ENCODE measurements around the gene MCC. TPM values are rescaled to one million over a fixed set of nuclear protein-coding genes. Genes with fewer than 3 reads are reported as not detected.

Gene MCC
- total and polyA plus RNA-seq, 2 experiments from 2014 or later = 3.4 to 8.8 TPM

- TF ChIP-seq EZH2 (IDR thresholded peaks at IDR 0.05; ENCODE audit: insufficient read depth, poor library complexity, severe bottlenecking) (no peak), EZH2phosphoT487 (IDR thresholded peaks at IDR 0.05; ENCODE audit: insufficient read depth, low read depth) (no peak)
- H3K9ac ChIP-seq = no peak overlapping the region
- H2AFZ ChIP-seq = no peak overlapping the region
- in situ Hi-C loops (cut with MboI) = no loop called here
- no peak overlapping the region for H3K4me2 ChIP-seq (ENCODE audit: unreplicated experiment)
- H3K9me3 ChIP-seq (ENCODE audit: low read depth) = no peaks in the 10 kb centered on the region
- H3K27me3 ChIP-seq (replicated peaks; ENCODE audit: insufficient read depth) = no peaks in the 10 kb centered on the region
- no peaks in the 10 kb centered on the region for H3K36me3 ChIP-seq (ENCODE audit: low read depth)
- 88% methylated on average over 10 of the region's 10 CpGs for WGBS, 2 experiments (ENCODE audit: low coverage in 1 of 2, low lambda C conversion rate in 2 of 2, missing lambda C conversion rate in 2 of 2)
- no peaks in the 10 kb centered on the region for H3K9me2 ChIP-seq (ENCODE audit: insufficient read depth)
- H4K20me1 ChIP-seq (ENCODE audit: insufficient read depth) = no peaks in the 10 kb centered on the region
- no peaks in the 10 kb centered on the region for H3K79me2 ChIP-seq (ENCODE audit: insufficient read depth)
- peaks cover 23% of the 10 kb centered on the region for H3K4me1 ChIP-seq (ENCODE audit: insufficient read depth)
- peak; percentile 57 for DNase-seq
- no peak overlapping the region for H3K4me3 ChIP-seq
- no peak overlapping the region for H3K27ac ChIP-seq
- H3F3A ChIP-seq (ENCODE audit: insufficient read depth) = peaks cover 10% of the 10 kb centered on the region
Measured at GRCh38 chr5:113052041-113052795, 436.0 kb downstream of the MCC start.

- Histone ChIP-seq H3K36me3 (ENCODE audit: low read depth) (no peaks in the 10 kb centered on the region), H3K9ac (no peak overlapping the region), H2AFZ (no peak overlapping the region), H3F3A (ENCODE audit: insufficient read depth) (peaks cover 10% of the 10 kb centered on the region), H4K20me1 (ENCODE audit: insufficient read depth) (no peaks in the 10 kb centered on the region), H3K4me1 (ENCODE audit: insufficient read depth) (peaks cover 26% of the 10 kb centered on the region), H3K9me2 (ENCODE audit: insufficient read depth) (no peaks in the 10 kb centered on the region), H3K27me3 (replicated peaks; ENCODE audit: insufficient read depth) (no peaks in the 10 kb centered on the region), H3K27ac (peak overlapping the region; percentile 54), H3K9me3 (ENCODE audit: low read depth) (no peaks in the 10 kb centered on the region), H3K79me2 (ENCODE audit: insufficient read depth) (no peaks in the 10 kb centered on the region), H3K4me3 (0 out of 2 replicates have a peak overlapping the region, but pooled peaks have one; percentile 19), H3K4me2 (ENCODE audit: unreplicated experiment) (peak overlapping the region; percentile 66)
- TF ChIP-seq EZH2 (IDR thresholded peaks at IDR 0.05; ENCODE audit: insufficient read depth, poor library complexity, severe bottlenecking) (no peak), EZH2phosphoT487 (IDR thresholded peaks at IDR 0.05; ENCODE audit: insufficient read depth, low read depth) (0 out of 2 replicates have a peak, but pooled peaks have one; percentile 64)
- 9 to 13% methylated on average over 9 of the region's 9 CpGs for WGBS, 2 experiments (ENCODE audit: low coverage in 1 of 2, low lambda C conversion rate in 2 of 2, missing lambda C conversion rate in 2 of 2)
- in situ Hi-C loops (cut with MboI) = no loop called here
- DNase-seq = peak; percentile 93
Measured at GRCh38 chr5:113050721-113051382, 437.4 kb downstream of the MCC start.

- Histone ChIP-seq H3F3A (ENCODE audit: insufficient read depth) (peaks cover 10% of the 10 kb centered on the region), H3K4me3 (no peak overlapping the region), H3K27ac (no peak overlapping the region), H3K4me2 (ENCODE audit: unreplicated experiment) (no peak overlapping the region), H3K4me1 (ENCODE audit: insufficient read depth) (peaks cover 26% of the 10 kb centered on the region), H4K20me1 (ENCODE audit: insufficient read depth) (no peaks in the 10 kb centered on the region), H3K9me2 (ENCODE audit: insufficient read depth) (no peaks in the 10 kb centered on the region), H3K9me3 (ENCODE audit: low read depth) (no peaks in the 10 kb centered on the region), H3K9ac (no peak overlapping the region), H3K36me3 (ENCODE audit: low read depth) (no peaks in the 10 kb centered on the region), H3K79me2 (ENCODE audit: insufficient read depth) (no peaks in the 10 kb centered on the region), H2AFZ (no peak overlapping the region), H3K27me3 (replicated peaks; ENCODE audit: insufficient read depth) (no peaks in the 10 kb centered on the region)
- no peak for TF ChIP-seq EZH2phosphoT487 (IDR thresholded peaks at IDR 0.05; ENCODE audit: insufficient read depth, low read depth)
- no peak for TF ChIP-seq EZH2 (IDR thresholded peaks at IDR 0.05; ENCODE audit: insufficient read depth, poor library complexity, severe bottlenecking)
- no peak for DNase-seq
- in situ Hi-C loops (cut with MboI) = no loop called here
- WGBS, 2 experiments (ENCODE audit: low coverage in 1 of 2, low lambda C conversion rate in 2 of 2, missing lambda C conversion rate in 2 of 2) = 97 to 98% methylated on average over 10 of the region's 10 CpGs
Measured at GRCh38 chr5:113048931-113049330, 439.3 kb downstream of the MCC start.

GRCh38 chr5:113047733-113048652 is 440.3 kb downstream of the MCC start:
- Histone ChIP-seq H3K9me2 (ENCODE audit: insufficient read depth) (no peaks in the 10 kb centered on the region), H3K9ac (no peak overlapping the region), H3K27me3 (replicated peaks; ENCODE audit: insufficient read depth) (no peaks in the 10 kb centered on the region), H3K4me2 (ENCODE audit: unreplicated experiment) (no peak overlapping the region), H3K9me3 (ENCODE audit: low read depth) (no peaks in the 10 kb centered on the region), H3K4me3 (no peak overlapping the region), H3K79me2 (ENCODE audit: insufficient read depth) (no peaks in the 10 kb centered on the region), H3F3A (ENCODE audit: insufficient read depth) (peaks cover 10% of the 10 kb centered on the region), H3K36me3 (ENCODE audit: low read depth) (no peaks in the 10 kb centered on the region), H3K4me1 (ENCODE audit: insufficient read depth) (peaks cover 31% of the 10 kb centered on the region), H4K20me1 (ENCODE audit: insufficient read depth) (no peaks in the 10 kb centered on the region), H3K27ac (no peak overlapping the region), H2AFZ (no peak overlapping the region)
- DNase-seq = no peak
- in situ Hi-C loops (cut with MboI) = no loop called here
- no peak for TF ChIP-seq EZH2phosphoT487 (IDR thresholded peaks at IDR 0.05; ENCODE audit: insufficient read depth, low read depth)
- no peak for TF ChIP-seq EZH2 (IDR thresholded peaks at IDR 0.05; ENCODE audit: insufficient read depth, poor library complexity, severe bottlenecking)
- WGBS, 2 experiments (ENCODE audit: low coverage in 1 of 2, low lambda C conversion rate in 2 of 2, missing lambda C conversion rate in 2 of 2) = 97 to 98% methylated on average over 11 of the region's 11 CpGs
